Measurements from ENCODE around the gene PIM2. TPM values are rescaled to one million over a fixed set of nuclear protein-coding genes. Genes with fewer than 3 reads are reported as not detected.

The PIM2 gene
- total and polyA plus RNA-seq, 9 of the 15 experiments (the other 6 are each of a cell fraction or from before 2014, with no cell fraction given): 67.6 to 191 (median 108) TPM

DNA sequence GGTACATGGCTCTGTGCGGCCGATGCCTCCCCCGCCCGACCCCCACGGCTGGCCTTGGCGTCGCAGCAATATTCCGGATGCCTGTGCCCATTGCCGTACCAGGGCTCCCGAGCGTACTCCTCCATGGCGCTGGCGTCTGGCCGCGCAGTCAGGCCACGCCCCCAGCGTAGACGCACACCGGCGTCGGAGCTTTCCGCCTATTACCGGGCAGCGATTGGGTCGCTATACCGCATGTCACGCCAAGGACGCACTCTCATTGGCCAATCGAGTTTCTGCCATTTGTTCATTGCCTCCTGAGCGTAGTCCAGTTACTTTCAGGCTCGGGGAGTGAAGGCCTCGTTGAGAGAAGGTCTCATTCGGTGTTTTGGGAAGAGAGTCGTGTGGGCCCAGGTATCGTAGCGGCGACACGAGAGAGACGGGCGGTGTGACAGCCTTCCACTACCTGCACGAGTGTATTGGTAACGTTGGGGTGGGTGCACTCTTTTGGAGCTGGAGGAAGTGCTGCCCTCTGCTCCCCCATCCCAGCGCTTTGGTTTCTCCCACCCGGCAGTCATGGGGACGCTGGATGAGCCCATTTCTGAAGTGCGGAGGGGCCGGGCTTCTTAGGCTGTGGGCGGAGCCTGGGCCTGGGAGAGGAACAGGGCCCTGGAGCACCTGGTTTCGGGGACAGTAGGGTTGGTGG is 21.1 kb downstream of the PIM2 start, which contains the start of the genes PQBP1 and TIMM17B (continued):
- TF ChIP-seq TAF9B (IDR thresholded peaks at IDR 0.05; ENCODE audit: partially characterized antibody) (peak; percentile 80), ATF1 (CRISPR knock-in tag; IDR thresholded peaks at IDR 0.05) (peak; percentile 44; the same call in 1 of the 2 replicates), ATF1 (tag; IDR thresholded peaks at IDR 0.05) (peak; percentile 95), FOXM1 (IDR thresholded peaks at IDR 0.05; ENCODE audit: low read depth) (peak; percentile 42; the same call in 1 of the 2 replicates), FOXM1 (CRISPR knock-in tag; IDR thresholded peaks at IDR 0.05; ENCODE audit: low read depth) (no peak), MBD2 (IDR thresholded peaks at IDR 0.05; ENCODE audit: borderline replicate concordance, low read depth) (peak; percentile 95), ZNF217 (CRISPR knock-in tag; IDR thresholded peaks at IDR 0.05) (no peak), SMAD2 (IDR thresholded peaks at IDR 0.05; ENCODE audit: low read depth, low read length) (no peak), SP2 (IDR thresholded peaks at IDR 0.05; ENCODE audit: extremely low read depth, low read depth, low read length, poor library complexity, severe bottlenecking) (peak; percentile 36), EP400 (IDR thresholded peaks at IDR 0.05) (peak; percentile 61), SRSF3 (IDR thresholded peaks at IDR 0.05; ENCODE audit: insufficient read depth, low read length) (no peak), MCM3 (IDR thresholded peaks at IDR 0.05) (no peak), FOXJ2 (tag; IDR thresholded peaks at IDR 0.05) (peak; percentile 5; the same call in 1 of the 2 replicates), TBL1XR1 (IDR thresholded peaks at IDR 0.05; ENCODE audit: low read length in 2 of 2) (peak in 1 of 2 experiments; percentile 38; a peak in 1 of 4 replicates), NUFIP1 (IDR thresholded peaks at IDR 0.05; ENCODE audit: partially characterized antibody) (peak; percentile 44)
- TF ChIP-seq, protein P1, sequence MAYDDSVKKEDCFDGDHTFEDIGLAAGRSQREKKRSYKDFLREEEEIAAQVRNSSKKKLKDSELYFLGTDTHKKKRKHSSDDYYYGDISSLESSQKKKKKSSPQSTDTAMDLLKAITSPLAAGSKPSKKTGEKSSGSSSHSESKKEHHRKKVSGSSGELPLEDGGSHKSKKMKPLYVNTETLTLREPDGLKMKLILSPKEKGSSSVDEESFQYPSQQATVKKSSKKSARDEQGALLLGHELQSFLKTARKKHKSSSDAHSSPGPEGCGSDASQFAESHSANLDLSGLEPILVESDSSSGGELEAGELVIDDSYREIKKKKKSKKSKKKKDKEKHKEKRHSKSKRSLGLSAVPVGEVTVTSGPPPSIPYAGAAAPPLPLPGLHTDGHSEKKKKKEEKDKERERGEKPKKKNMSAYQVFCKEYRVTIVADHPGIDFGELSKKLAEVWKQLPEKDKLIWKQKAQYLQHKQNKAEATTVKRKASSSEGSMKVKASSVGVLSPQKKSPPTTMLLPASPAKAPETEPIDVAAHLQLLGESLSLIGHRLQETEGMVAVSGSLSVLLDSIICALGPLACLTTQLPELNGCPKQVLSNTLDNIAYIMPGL (CRISPR knock-in tag; IDR thresholded peaks at IDR 0.05): peak; percentile 33; the same call in 1 of the 2 replicates
- TF ChIP-seq, protein P2, sequence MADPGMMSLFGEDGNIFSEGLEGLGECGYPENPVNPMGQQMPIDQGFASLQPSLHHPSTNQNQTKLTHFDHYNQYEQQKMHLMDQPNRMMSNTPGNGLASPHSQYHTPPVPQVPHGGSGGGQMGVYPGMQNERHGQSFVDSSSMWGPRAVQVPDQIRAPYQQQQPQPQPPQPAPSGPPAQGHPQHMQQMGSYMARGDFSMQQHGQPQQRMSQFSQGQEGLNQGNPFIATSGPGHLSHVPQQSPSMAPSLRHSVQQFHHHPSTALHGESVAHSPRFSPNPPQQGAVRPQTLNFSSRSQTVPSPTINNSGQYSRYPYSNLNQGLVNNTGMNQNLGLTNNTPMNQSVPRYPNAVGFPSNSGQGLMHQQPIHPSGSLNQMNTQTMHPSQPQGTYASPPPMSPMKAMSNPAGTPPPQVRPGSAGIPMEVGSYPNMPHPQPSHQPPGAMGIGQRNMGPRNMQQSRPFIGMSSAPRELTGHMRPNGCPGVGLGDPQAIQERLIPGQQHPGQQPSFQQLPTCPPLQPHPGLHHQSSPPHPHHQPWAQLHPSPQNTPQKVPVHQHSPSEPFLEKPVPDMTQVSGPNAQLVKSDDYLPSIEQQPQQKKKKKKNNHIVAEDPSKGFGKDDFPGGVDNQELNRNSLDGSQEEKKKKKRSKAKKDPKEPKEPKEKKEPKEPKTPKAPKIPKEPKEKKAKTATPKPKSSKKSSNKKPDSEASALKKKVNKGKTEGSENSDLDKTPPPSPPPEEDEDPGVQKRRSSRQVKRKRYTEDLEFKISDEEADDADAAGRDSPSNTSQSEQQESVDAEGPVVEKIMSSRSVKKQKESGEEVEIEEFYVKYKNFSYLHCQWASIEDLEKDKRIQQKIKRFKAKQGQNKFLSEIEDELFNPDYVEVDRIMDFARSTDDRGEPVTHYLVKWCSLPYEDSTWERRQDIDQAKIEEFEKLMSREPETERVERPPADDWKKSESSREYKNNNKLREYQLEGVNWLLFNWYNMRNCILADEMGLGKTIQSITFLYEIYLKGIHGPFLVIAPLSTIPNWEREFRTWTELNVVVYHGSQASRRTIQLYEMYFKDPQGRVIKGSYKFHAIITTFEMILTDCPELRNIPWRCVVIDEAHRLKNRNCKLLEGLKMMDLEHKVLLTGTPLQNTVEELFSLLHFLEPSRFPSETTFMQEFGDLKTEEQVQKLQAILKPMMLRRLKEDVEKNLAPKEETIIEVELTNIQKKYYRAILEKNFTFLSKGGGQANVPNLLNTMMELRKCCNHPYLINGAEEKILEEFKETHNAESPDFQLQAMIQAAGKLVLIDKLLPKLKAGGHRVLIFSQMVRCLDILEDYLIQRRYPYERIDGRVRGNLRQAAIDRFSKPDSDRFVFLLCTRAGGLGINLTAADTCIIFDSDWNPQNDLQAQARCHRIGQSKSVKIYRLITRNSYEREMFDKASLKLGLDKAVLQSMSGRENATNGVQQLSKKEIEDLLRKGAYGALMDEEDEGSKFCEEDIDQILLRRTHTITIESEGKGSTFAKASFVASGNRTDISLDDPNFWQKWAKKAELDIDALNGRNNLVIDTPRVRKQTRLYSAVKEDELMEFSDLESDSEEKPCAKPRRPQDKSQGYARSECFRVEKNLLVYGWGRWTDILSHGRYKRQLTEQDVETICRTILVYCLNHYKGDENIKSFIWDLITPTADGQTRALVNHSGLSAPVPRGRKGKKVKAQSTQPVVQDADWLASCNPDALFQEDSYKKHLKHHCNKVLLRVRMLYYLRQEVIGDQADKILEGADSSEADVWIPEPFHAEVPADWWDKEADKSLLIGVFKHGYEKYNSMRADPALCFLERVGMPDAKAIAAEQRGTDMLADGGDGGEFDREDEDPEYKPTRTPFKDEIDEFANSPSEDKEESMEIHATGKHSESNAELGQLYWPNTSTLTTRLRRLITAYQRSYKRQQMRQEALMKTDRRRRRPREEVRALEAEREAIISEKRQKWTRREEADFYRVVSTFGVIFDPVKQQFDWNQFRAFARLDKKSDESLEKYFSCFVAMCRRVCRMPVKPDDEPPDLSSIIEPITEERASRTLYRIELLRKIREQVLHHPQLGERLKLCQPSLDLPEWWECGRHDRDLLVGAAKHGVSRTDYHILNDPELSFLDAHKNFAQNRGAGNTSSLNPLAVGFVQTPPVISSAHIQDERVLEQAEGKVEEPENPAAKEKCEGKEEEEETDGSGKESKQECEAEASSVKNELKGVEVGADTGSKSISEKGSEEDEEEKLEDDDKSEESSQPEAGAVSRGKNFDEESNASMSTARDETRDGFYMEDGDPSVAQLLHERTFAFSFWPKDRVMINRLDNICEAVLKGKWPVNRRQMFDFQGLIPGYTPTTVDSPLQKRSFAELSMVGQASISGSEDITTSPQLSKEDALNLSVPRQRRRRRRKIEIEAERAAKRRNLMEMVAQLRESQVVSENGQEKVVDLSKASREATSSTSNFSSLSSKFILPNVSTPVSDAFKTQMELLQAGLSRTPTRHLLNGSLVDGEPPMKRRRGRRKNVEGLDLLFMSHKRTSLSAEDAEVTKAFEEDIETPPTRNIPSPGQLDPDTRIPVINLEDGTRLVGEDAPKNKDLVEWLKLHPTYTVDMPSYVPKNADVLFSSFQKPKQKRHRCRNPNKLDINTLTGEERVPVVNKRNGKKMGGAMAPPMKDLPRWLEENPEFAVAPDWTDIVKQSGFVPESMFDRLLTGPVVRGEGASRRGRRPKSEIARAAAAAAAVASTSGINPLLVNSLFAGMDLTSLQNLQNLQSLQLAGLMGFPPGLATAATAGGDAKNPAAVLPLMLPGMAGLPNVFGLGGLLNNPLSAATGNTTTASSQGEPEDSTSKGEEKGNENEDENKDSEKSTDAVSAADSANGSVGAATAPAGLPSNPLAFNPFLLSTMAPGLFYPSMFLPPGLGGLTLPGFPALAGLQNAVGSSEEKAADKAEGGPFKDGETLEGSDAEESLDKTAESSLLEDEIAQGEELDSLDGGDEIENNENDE (IDR thresholded peaks at IDR 0.05; ENCODE audit: low read depth, low read length): no peak

Data from K562 (cell line).